Fibroblast of lung (primary cell): ENCODE results near the gene IZUMO1. TPM values are rescaled to one million over a fixed set of nuclear protein-coding genes. Genes with fewer than 3 reads are reported as not detected.
"Not testable (repeated sequence)": the region's sequence is repeated elsewhere in the genome, so short reads cannot be mapped to it uniquely, and the experiment has no call there.

ENCODE experiments used
- DNase-seq, 2 donors: peaks; one replicate each; pipeline versions ENCODE4 v3.0.0 to v3.0.0-alpha.2; 2010; ENCODE audit warnings: low read depth in 2 of 2
- H2AFZ ChIP-seq: 2 replicates; pipeline ENCODE4 v1.5.1; 2012; ENCODE audit warnings: low read length, control low read depth, inconsistent platforms
- H3K27ac ChIP-seq: 2 replicates; pipeline ENCODE4 v1.5.1; 2011; ENCODE audit warnings: low read length, control low read depth; ENCODE audit not compliant: insufficient read depth
- H3K27me3 ChIP-seq: 2 replicates; pipeline ENCODE4 v1.5.1; 2011; ENCODE audit warnings: mild to moderate bottlenecking, low read length; ENCODE audit not compliant: control insufficient read depth, insufficient read depth
- H3K36me3 ChIP-seq: 2 replicates; pipeline ENCODE4 v1.5.1; 2011; ENCODE audit warnings: low read length; ENCODE audit not compliant: control insufficient read depth, insufficient read depth
- H3K4me1 ChIP-seq: 2 replicates; pipeline ENCODE4 v1.5.1; 2011; ENCODE audit warnings: low read length; ENCODE audit not compliant: control insufficient read depth, insufficient read depth; ENCODE audit errors: extremely low read depth
- H3K4me2 ChIP-seq: 2 replicates; pipeline ENCODE4 v1.5.1; 2011; ENCODE audit warnings: low read length, control low read depth; ENCODE audit not compliant: insufficient read depth; ENCODE audit errors: extremely low read depth
- H3K4me3 ChIP-seq, 4 experiments: fragments of 200-600 bp in 1 of 4; sonication (generic) in 1 of 4; replicated peaks in 1 of 4; 2 replicates each; pipeline ENCODE4 v1.5.1; 2011 to 2016; ENCODE audit warnings: low read length in 4 of 4, low read depth in 3 of 4, mild to moderate bottlenecking in 3 of 4, control low read depth in 2 of 4, inconsistent platforms in 1 of 4, mixed read lengths in 1 of 4; ENCODE audit not compliant: insufficient read depth in 1 of 4; ENCODE audit errors: control extremely low read depth in 1 of 4
- H3K79me2 ChIP-seq: 2 replicates; pipeline ENCODE4 v1.5.1; 2012; ENCODE audit warnings: mild to moderate bottlenecking, low read length, inconsistent platforms; ENCODE audit not compliant: control insufficient read depth, insufficient read depth
- H3K9ac ChIP-seq: 2 replicates; pipeline ENCODE4 v1.5.1; 2011; ENCODE audit warnings: mild to moderate bottlenecking, low read length, control low read depth; ENCODE audit not compliant: insufficient read depth
- H3K9me3 ChIP-seq: 2 replicates; pipeline ENCODE4 v1.5.1; 2012; ENCODE audit warnings: low read depth, low read length; ENCODE audit not compliant: control insufficient read depth, insufficient read depth
- H4K20me1 ChIP-seq: 2 replicates; pipeline ENCODE4 v1.5.1; 2011; ENCODE audit warnings: low read length; ENCODE audit not compliant: control insufficient read depth, insufficient read depth; ENCODE audit errors: extremely low read depth
- EZH2 ChIP-seq: IDR thresholded peaks from 2 replicates; pipeline ENCODE4 v1.5.1; 2012; ENCODE audit warnings: low read length, control low read depth, mild to moderate bottlenecking; ENCODE audit errors: missing control alignments
- polyA plus RNA-seq, 2 donors: library from polyadenylated mRNA; depleted of rRNA in 1 of 2; stranded (reverse) in 1 of 2; unstranded in 1 of 2; fragments of >200 nt; gene quantifications; 2 replicates each; pipeline ENCODE4 v1.2.1, GENCODE V29; 2011 to 2012; ENCODE audit warnings: missing spikeins in 1 of 2
- total RNA-seq: library from RNA; depleted of rRNA; stranded (reverse); fragments of >200 nt; gene quantifications from 2 replicates; pipeline ENCODE4 v1.2.1, GENCODE V29; 2014
- TF ChIP-seq, protein P1 (sequence below), 2 donors: IDR thresholded peaks in 1 of 2; conservative IDR thresholded peaks in 1 of 2; 1 replicate in 1 of 2; 2 replicates in 1 of 2; pipeline ENCODE4 v1.5.1; 2011 to 2012; ENCODE audit warnings: low read length in 2 of 2, control low read depth in 1 of 2, inconsistent platforms in 1 of 2, low read depth in 1 of 2, mild to moderate bottlenecking in 1 of 2

The IZUMO1 gene
- total and polyA plus RNA-seq, 2 donors (not counting 1 experiment from before 2014, with no cell fraction given): not detected

DNA sequence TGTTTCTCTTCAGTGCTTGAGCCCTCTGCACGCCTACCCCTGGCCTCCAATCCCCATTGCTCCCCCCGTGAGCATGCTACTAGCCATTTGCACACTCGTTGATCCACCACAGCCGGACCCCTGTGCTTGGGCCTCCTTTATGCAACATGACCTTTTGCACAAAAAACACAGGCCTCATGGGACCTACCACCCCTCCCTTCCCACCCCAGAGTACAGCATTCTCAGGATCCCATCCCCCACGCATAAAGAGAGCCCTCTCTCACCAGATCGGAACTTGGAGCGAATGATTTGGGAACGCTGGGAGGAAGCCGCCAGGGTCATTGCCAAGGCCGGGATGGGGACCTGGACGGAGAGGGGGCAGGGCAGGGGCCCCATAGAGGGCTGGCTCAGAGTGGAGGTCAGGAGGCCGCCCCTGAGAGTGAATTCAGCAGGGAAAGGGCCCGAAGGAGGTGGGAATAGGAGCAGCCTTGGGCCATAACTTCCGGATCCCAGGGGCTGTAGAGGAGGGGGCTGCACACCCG lies 27.9 kb downstream of the IZUMO1 start:
- TF ChIP-seq, protein P1, sequence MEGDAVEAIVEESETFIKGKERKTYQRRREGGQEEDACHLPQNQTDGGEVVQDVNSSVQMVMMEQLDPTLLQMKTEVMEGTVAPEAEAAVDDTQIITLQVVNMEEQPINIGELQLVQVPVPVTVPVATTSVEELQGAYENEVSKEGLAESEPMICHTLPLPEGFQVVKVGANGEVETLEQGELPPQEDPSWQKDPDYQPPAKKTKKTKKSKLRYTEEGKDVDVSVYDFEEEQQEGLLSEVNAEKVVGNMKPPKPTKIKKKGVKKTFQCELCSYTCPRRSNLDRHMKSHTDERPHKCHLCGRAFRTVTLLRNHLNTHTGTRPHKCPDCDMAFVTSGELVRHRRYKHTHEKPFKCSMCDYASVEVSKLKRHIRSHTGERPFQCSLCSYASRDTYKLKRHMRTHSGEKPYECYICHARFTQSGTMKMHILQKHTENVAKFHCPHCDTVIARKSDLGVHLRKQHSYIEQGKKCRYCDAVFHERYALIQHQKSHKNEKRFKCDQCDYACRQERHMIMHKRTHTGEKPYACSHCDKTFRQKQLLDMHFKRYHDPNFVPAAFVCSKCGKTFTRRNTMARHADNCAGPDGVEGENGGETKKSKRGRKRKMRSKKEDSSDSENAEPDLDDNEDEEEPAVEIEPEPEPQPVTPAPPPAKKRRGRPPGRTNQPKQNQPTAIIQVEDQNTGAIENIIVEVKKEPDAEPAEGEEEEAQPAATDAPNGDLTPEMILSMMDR (conservative IDR thresholded peaks at IDR 0.05 in 1 of 2, IDR thresholded peaks at IDR 0.05 in 1 of 2; ENCODE audit: low read depth in 1 of 2, low read length in 2 of 2): no peak
- TF ChIP-seq EZH2: no peak
- H3K9me3 ChIP-seq: no peaks in the 10 kb centered on the region
- H3K4me2 ChIP-seq: no peak overlapping the region
- no peaks in the 10 kb centered on the region for H3K36me3 ChIP-seq
- H3K27ac ChIP-seq: no peak overlapping the region
- no peak for DNase-seq
- no peak overlapping the region for H2AFZ ChIP-seq
- H4K20me1 ChIP-seq: no peaks in the 10 kb centered on the region
- no peaks in the 10 kb centered on the region for H3K27me3 ChIP-seq
- no peak overlapping the region for H3K4me3 ChIP-seq
- H3K79me2 ChIP-seq: no peaks in the 10 kb centered on the region
- no peak overlapping the region for H3K9ac ChIP-seq
- peaks cover 6% of the 10 kb centered on the region for H3K4me1 ChIP-seq

DNA sequence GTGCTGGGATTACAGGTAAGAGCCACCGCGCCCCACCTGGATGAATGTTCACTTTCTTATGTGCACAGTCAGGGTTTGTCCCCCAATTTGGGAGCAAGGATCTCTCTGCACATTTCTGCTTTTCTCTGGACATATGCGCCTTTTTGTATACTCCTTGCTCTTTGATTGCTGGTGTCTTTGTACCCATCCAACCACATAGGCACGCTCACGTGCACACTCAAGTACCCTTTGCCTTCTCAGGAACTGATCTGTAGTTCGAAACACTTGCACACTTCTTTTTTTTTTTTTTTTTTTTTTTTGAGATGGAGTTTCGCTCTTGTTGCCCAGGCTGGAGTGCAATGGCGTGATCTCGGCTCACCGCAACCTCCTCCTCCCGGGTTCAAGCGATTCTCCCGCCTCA lies 28.6 kb downstream of the IZUMO1 start:
- H3K4me3 ChIP-seq, H3K27ac ChIP-seq, H3K9me3 ChIP-seq, H3K36me3 ChIP-seq, H3K79me2 ChIP-seq, H3K9ac ChIP-seq, H3K4me1 ChIP-seq, DNase-seq, H2AFZ ChIP-seq, H4K20me1 ChIP-seq, H3K27me3 ChIP-seq, H3K4me2 ChIP-seq: not testable (repeated sequence)

DNA sequence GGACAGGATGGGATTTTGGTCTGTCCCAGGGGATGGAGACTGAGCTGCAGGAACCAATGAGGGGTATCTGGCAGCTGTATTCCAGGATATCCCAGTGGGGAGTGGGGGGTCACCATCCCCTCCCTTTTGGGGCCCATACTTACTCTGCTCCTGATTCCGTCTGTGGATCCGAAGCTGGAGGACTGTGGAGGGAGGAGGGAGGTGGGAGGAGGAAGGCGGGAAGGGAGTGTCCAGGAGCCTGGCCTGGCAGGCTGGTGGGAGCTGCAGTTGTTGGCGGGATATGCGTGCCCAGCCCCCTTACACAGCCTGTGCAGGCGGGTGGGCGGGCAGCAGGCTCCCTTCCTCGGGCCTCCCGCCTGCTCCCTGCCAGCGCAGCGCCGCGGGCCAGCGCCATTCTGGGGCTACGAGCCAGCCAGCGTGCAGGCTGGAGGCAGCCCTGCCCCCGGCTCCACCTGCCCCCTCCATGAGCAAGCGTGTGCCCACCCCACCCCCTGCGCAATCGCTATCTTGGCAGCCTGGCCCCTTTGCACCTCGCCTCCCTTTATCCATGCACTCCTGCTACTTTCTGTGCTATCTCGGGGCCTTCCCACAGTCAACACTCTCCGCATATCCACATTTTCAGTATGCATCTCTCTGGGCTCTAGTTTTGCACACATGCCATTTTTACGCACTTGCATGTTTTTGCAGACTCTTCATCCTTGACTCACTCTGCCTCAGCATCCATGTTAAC lies 30.0 kb downstream of the IZUMO1 start:
- Histone ChIP-seq H2AFZ (peak overlapping the region; percentile 82), H3K4me2 (peak overlapping the region; percentile 66), H3K27me3 (no peaks in the 10 kb centered on the region), H4K20me1 (no peaks in the 10 kb centered on the region), H3K4me3 (peak overlapping the region in 3 of 4 experiments; percentile 29 to 55 (median 33)), H3K9ac (no peak overlapping the region), H3K79me2 (no peaks in the 10 kb centered on the region), H3K27ac (no peak overlapping the region), H3K9me3 (no peaks in the 10 kb centered on the region), H3K4me1 (peaks cover 11% of the 10 kb centered on the region), H3K36me3 (no peaks in the 10 kb centered on the region)
- TF ChIP-seq, protein P1 (conservative IDR thresholded peaks at IDR 0.05 in 1 of 2, IDR thresholded peaks at IDR 0.05 in 1 of 2; ENCODE audit: low read depth in 1 of 2, low read length in 2 of 2): no peak
- TF ChIP-seq EZH2: no peak
- DNase-seq: peak; percentile 54 to 58
